Naive thymus-derived CD8-positive, alpha-beta T cell (primary cell): ENCODE data around the gene VPS39. TPM values are rescaled to one million over a fixed set of nuclear protein-coding genes. Genes with fewer than 3 reads are reported as not detected.

ENCODE experiments used
- ATAC-seq, 2 donors: fragments of 150-1000 bp; cut with Tn5 transposase in 1 of 2; sonication (Bioruptor Pico), chemical (Tn5 transposase) in 1 of 2; 1 replicate in 1 of 2; 2 replicates in 1 of 2; pipeline ENCODE4 v1.10.0; 2021; ENCODE audit warnings: mild to moderate bottlenecking in 2 of 2, moderate library complexity in 2 of 2
- POLR2A ChIA-PET: fragments of 350-600 bp; sonication (Branson Sonifier 250); formaldehyde crosslinking; loops from one replicate; lab custom pipeline; 2021; ENCODE audit warnings: antibody characterized with exemption; lab: Charles Lee
- DNase-seq, 10 donors: peaks; one replicate each; pipeline versions ENCODE4 v3.0.0 to v3.0.0-alpha.2; 2020 to 2022
- H3K27ac Mint-ChIP-seq, 10 donors: one replicate each; pipeline ENCODE4 v1.8.0; 2020 to 2022; ENCODE audit warnings: mild to moderate bottlenecking in 10 of 10, mixed read lengths in 10 of 10, moderate library complexity in 4 of 10, inconsistent platforms in 1 of 10
- H3K27me3 Mint-ChIP-seq, 5 donors: one replicate each; pipeline ENCODE4 v1.8.0; 2021 to 2022; ENCODE audit warnings: mixed read lengths in 5 of 5
- H3K36me3 Mint-ChIP-seq, 3 donors: one replicate each; pipeline ENCODE4 v1.8.0; 2020 to 2022; ENCODE audit warnings: mixed read lengths in 3 of 3, mild to moderate bottlenecking in 2 of 3, inconsistent platforms in 1 of 3
- H3K4me1 Mint-ChIP-seq, 4 donors: one replicate each; pipeline ENCODE4 v1.8.0; 2021 to 2022; ENCODE audit warnings: mixed read lengths in 4 of 4
- H3K4me3 Mint-ChIP-seq, 10 donors: one replicate each; pipeline ENCODE4 v1.8.0; 2020 to 2022; ENCODE audit warnings: mild to moderate bottlenecking in 10 of 10, mixed read lengths in 10 of 10, moderate library complexity in 6 of 10, inconsistent platforms in 1 of 10
- H3K9me3 Mint-ChIP-seq, 9 donors: one replicate each; pipeline ENCODE4 v1.8.0; 2020 to 2022; ENCODE audit warnings: mixed read lengths in 9 of 9, mild to moderate bottlenecking in 3 of 9, inconsistent platforms in 1 of 9, moderate library complexity in 1 of 9
- polyA plus RNA-seq, 3 donors: library from polyadenylated mRNA; unstranded; fragments of 300-500 nt; fragmentation: Illumina TruSeq; gene quantifications; one replicate each; pipeline ENCODE4 v1.2.3, GENCODE V29; 2021
- total RNA-seq, 8 experiments: library from RNA in 2 of 8; stranded (reverse) in 2 of 8; gene quantifications; one replicate each; pipeline ENCODE4 v1.2.3 and lab custom pipeline; 2021 to 2026

VPS39 gene
- total and polyA plus RNA-seq, 5 experiments from 2014 or later: 26.9 to 113 (median 40.5) TPM

GRCh38 chr15:42166225-42166940 lies 41.7 kb downstream of the VPS39 start:
- Mint-ChIP-seq H3K36me3 (peaks cover 0 to 94% (median 20%) of the 10 kb centered on the region in 3 donors), H3K4me1 (peaks cover 0 to 4% (median 2%) of the 10 kb centered on the region in 4 donors), H3K4me3 (no peak overlapping the region), H3K27ac (peak overlapping the region in 3 of 10 donors; percentile 2 to 79 (median 37)), H3K9me3 (no peaks in the 10 kb centered on the region), H3K27me3 (no peaks in the 10 kb centered on the region)
- ATAC-seq (no peak), DNase-seq (no peak)
- POLR2A ChIA-PET: no interaction called here

- no peaks in the 10 kb centered on the region for H3K27me3 Mint-ChIP-seq
- H3K27ac Mint-ChIP-seq: peak overlapping the region in 1 of 10 donors; percentile 12
- no peak for DNase-seq
- POLR2A ChIA-PET: no interaction called here
- no peak for ATAC-seq
- no peaks in the 10 kb centered on the region for H3K9me3 Mint-ChIP-seq
- H3K36me3 Mint-ChIP-seq: peaks cover 0 to 93% (median 19%) of the 10 kb centered on the region in 3 donors
- no peak overlapping the region for H3K4me3 Mint-ChIP-seq
- peaks cover 0 to 3% (median 0%) of the 10 kb centered on the region in 4 donors for H3K4me1 Mint-ChIP-seq
Observed at GRCh38 chr15:42165106-42165505, 43.0 kb downstream of the VPS39 start.

DNA sequence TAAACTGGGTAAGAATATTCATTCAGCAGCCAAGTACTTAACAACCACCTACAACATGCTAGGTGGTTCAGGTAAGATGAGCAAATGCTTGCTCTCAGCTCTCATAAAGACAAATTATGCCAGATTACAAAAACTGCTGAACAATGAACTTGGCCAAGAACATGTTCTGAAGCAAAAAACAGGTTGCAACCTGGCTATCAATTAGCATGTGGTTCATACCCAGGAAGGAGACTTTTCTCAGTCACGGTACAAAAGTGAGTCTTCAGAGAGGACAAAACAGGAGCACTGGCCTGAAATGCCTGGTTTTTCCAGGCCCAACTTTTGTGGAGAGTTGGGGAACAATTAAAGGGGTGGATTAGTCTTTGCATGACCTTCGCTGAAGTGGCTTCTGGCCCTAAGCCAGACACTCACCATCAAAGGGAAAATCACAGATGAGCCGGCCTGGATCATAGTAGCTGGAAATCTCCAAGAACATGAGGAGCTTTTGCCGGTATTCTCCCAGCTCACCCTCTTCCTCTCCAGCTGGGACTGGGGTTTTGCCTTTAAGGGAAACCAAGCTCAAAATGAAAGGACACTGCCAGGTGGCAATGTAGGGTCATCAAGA lies 44.1 kb downstream of the VPS39 start:
- Mint-ChIP-seq H3K4me3 (no peak overlapping the region), H3K27ac (peak overlapping the region in 3 of 10 donors; percentile 48 to 62 (median 48)), H3K27me3 (no peaks in the 10 kb centered on the region), H3K36me3 (peaks cover 0 to 91% (median 25%) of the 10 kb centered on the region in 3 donors), H3K4me1 (peaks cover 0 to 3% (median 0%) of the 10 kb centered on the region in 4 donors), H3K9me3 (no peaks in the 10 kb centered on the region)
- DNase-seq (no peak), ATAC-seq (no peak)
- POLR2A ChIA-PET: no interaction called here

GRCh38 chr15:42163291-42163690 lies 44.8 kb downstream of the VPS39 start:
- ATAC-seq (no peak), DNase-seq (no peak)
- Mint-ChIP-seq H3K27me3 (no peaks in the 10 kb centered on the region), H3K36me3 (peaks cover 0 to 91% (median 25%) of the 10 kb centered on the region in 3 donors), H3K27ac (peak overlapping the region in 2 of 10 donors; percentile 42 to 69), H3K9me3 (no peaks in the 10 kb centered on the region), H3K4me1 (peaks cover 0 to 3% (median 0%) of the 10 kb centered on the region in 4 donors), H3K4me3 (no peak overlapping the region)
- POLR2A ChIA-PET: no interaction called here

- POLR2A ChIA-PET: no interaction called here
- Mint-ChIP-seq H3K36me3 (peaks cover 0 to 59% (median 17%) of the 10 kb centered on the region in 3 donors), H3K4me1 (peaks cover 0 to 2% (median 0%) of the 10 kb centered on the region in 4 donors), H3K9me3 (no peaks in the 10 kb centered on the region), H3K4me3 (no peak overlapping the region), H3K27ac (peak overlapping the region in 1 of 10 donors; percentile 82), H3K27me3 (no peaks in the 10 kb centered on the region)
- ATAC-seq (no peak), DNase-seq (no peak)
Observed at GRCh38 chr15:42160136-42160535, 48.0 kb downstream of the VPS39 start.

- no peak overlapping the region for H3K4me3 Mint-ChIP-seq
- H3K36me3 Mint-ChIP-seq: peaks cover 0 to 53% (median 17%) of the 10 kb centered on the region in 3 donors
- POLR2A ChIA-PET: no interaction called here
- ATAC-seq: no peak
- H3K9me3 Mint-ChIP-seq: no peaks in the 10 kb centered on the region
- peaks cover 0 to 2% (median 0%) of the 10 kb centered on the region in 4 donors for H3K4me1 Mint-ChIP-seq
- no peak for DNase-seq
- H3K27me3 Mint-ChIP-seq: no peaks in the 10 kb centered on the region
- H3K27ac Mint-ChIP-seq: peak overlapping the region in 2 of 10 donors; percentile 11 to 82
Observed at GRCh38 chr15:42159381-42160015, 48.6 kb downstream of the VPS39 start.

- peaks cover 0 to 47% (median 17%) of the 10 kb centered on the region in 3 donors for H3K36me3 Mint-ChIP-seq
Observed at GRCh38 chr15:42158941-42159340, 49.2 kb downstream of the VPS39 start.

GRCh38 chr15:42157981-42158765 lies 49.9 kb downstream of the VPS39 start:
- DNase-seq: no peak
- Mint-ChIP-seq H3K27ac (peak overlapping the region in 3 of 10 donors; percentile 29 to 73 (median 40)), H3K27me3 (no peaks in the 10 kb centered on the region), H3K4me3 (no peak overlapping the region), H3K9me3 (no peaks in the 10 kb centered on the region), H3K36me3 (peaks cover 0 to 39% (median 12%) of the 10 kb centered on the region in 3 donors), H3K4me1 (peaks cover 0 to 2% (median 0%) of the 10 kb centered on the region in 4 donors)
- POLR2A ChIA-PET: no interaction called here
- no peak for ATAC-seq

More at GRCh38 chr15:42158941-42159340, 49.2 kb downstream of the VPS39 start:
- no peaks in the 10 kb centered on the region for H3K9me3 Mint-ChIP-seq
- H3K27ac Mint-ChIP-seq: peak overlapping the region in 2 of 10 donors; percentile 11 to 27
- H3K4me1 Mint-ChIP-seq: peaks cover 0 to 2% (median 0%) of the 10 kb centered on the region in 4 donors
- DNase-seq (no peak), ATAC-seq (no peak)
- POLR2A ChIA-PET: no interaction called here
- H3K27me3 Mint-ChIP-seq: no peaks in the 10 kb centered on the region
- H3K4me3 Mint-ChIP-seq: no peak overlapping the region

DNA sequence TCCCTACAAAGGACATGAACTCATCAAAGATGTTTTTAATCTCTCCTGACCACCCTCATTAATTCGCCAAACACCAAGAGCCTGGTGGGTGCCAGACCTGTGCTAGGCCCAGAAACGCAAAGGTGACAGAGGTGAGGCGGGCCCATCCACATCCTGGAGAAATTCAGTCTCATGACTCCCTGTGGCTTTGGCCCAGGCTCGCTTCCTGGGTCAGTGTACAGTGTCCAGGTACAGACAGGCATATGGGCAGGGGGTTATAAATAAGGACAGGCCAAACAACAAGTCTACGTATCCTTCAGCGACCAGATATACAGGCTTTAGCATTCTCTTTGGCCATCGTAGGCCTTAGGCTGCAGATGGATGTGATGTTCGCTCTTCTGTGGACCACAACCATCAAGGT lies 50.7 kb downstream of the VPS39 start:
- ATAC-seq: no peak
- no peak for DNase-seq
- H3K27ac Mint-ChIP-seq: peak overlapping the region in 2 of 10 donors; percentile 73 to 79
- H3K4me3 Mint-ChIP-seq: no peak overlapping the region
- no peaks in the 10 kb centered on the region for H3K27me3 Mint-ChIP-seq
- peaks cover 0 to 31% (median 6%) of the 10 kb centered on the region in 3 donors for H3K36me3 Mint-ChIP-seq
- peaks cover 0 to 2% (median 0%) of the 10 kb centered on the region in 4 donors for H3K4me1 Mint-ChIP-seq
- no peaks in the 10 kb centered on the region for H3K9me3 Mint-ChIP-seq
- POLR2A ChIA-PET: no interaction called here

DNA sequence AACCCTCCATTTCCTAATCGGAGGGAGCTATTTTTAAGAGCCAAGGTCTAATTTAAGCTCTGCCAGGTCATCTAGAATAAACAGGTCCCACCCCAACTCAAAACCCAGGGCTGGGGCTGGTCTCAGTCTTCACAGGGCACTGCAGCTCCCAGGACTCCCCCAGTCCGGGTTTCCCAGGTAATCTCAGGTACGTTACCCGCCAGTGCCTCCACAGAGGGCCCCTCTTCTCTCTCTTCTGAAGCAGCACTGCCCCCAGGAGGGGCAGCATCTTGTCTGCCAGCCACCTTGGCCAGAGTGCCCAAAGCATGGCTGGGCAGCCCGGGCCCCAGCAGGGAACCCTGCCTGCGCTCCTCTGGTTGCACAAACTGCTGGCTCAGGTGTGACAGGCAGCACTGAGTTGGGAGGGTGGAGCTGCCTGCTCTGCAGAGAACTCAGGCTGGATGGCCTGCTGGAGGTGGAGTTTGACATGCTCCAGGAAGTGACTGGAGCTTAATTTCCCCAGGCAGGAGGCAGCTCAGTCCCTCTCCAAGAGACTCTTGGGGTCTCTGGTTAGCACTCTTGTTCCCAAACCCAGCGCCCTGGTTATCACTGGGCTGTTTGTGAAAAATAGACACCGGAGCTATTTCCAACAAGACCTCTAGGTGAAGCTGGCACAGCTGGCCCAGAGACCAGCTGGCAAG lies 51.7 kb downstream of the VPS39 start, which contains the start of gene PLA2G4F:
Gene PLA2G4F, minus strand, starts transcription at position 394 of the 680 bp plus-strand sequence. Its CDS starts 87 bp downstream, at position 307.
- peaks cover 0 to 21% (median 6%) of the 10 kb centered on the region in 3 donors for H3K36me3 Mint-ChIP-seq
- POLR2A ChIA-PET: no interaction called here
- no peaks in the 10 kb centered on the region for H3K27me3 Mint-ChIP-seq
- peak within 1 kb of the TSS in 2 of 10 donors; percentile 56 to 79 for H3K27ac Mint-ChIP-seq
- ATAC-seq (no peak), DNase-seq (no peak)
- H3K4me3 Mint-ChIP-seq: no peak within 1 kb of the TSS
- peaks cover 0 to 4% (median 0%) of the 10 kb centered on the region in 4 donors for H3K4me1 Mint-ChIP-seq
- H3K9me3 Mint-ChIP-seq: no peaks in the 10 kb centered on the region

- no peak overlapping the region for H3K4me3 Mint-ChIP-seq
- peaks cover 0 to 18% (median 8%) of the 10 kb centered on the region in 3 donors for H3K36me3 Mint-ChIP-seq
- peak overlapping the region in 1 of 10 donors; percentile 56 for H3K27ac Mint-ChIP-seq
- DNase-seq (no peak), ATAC-seq (no peak)
- POLR2A ChIA-PET: no interaction called here
- H3K9me3 Mint-ChIP-seq: no peaks in the 10 kb centered on the region
- peaks cover 0 to 4% (median 0%) of the 10 kb centered on the region in 4 donors for H3K4me1 Mint-ChIP-seq
- H3K27me3 Mint-ChIP-seq: no peaks in the 10 kb centered on the region
Observed at GRCh38 chr15:42155546-42156242, 52.4 kb downstream of the VPS39 start.
